Measurements from ENCODE around the gene TRIM4. TPM values are rescaled to one million over a fixed set of nuclear protein-coding genes. Genes with fewer than 3 reads are reported as not detected.

The TRIM4 gene
- total RNA-seq, 4 donors from 2014 or later: 53.8 to 68.1 (median 58.1) TPM

DNA sequence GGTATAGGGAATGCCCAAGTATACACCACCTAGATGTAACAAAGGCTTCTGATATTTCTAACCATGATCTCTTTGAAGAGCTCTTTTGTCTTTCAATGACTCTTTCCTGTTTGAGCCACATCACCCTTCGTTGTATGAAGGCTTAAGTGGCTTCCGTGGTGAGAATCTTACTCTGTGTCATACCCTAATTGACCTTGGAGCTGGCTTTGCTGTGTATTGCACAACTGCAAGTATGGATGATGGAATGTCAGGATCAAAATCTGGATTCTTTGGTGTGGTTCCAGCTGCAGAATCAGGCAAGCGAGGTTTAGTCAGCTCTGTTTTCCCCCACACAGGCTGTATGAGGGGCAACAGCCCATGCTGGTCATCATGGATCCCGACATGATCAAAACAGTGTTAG is 75.5 kb downstream of the TRIM4 start:
- no peak for DNase-seq (ENCODE audit: low spot score in 2 of 2)
- WGBS, 2 donors: 47 to 53% methylated on average over 4 of the region's 4 CpGs
- peaks cover 0 to 4% (median 0%) of the 10 kb centered on the region in 4 donors for H3K4me1 ChIP-seq

DNA sequence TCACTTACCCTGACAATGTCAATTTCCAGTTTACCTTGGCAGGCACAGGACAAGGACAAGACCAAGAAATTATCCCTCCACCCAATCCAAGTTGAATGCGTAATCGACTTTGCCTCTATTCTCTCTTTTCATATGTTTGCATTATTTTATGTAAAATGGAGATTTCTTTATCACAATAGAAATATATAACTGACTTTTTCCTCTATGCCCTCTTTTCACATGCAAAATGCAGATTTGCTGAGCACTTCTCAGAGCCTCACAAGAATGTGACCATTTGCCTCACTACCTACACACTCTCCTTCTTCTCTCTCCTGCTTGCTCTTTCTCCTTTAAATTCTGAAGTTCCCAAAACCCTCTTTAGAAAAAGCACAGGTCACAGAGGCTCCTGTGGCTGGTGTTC is 76.4 kb downstream of the TRIM4 start:
- WGBS, 2 donors: 89 to 94% methylated on average over 2 of the region's 2 CpGs
- DNase-seq (ENCODE audit: low spot score in 2 of 2): no peak
- no peak overlapping the region for H3K27ac ChIP-seq
- H3K4me3 ChIP-seq: no peak overlapping the region
- TF ChIP-seq POLR2A (IDR thresholded peaks at IDR 0.05) (no peak), EP300 (IDR thresholded peaks at IDR 0.05) (no peak)
- TF ChIP-seq, protein P1, sequence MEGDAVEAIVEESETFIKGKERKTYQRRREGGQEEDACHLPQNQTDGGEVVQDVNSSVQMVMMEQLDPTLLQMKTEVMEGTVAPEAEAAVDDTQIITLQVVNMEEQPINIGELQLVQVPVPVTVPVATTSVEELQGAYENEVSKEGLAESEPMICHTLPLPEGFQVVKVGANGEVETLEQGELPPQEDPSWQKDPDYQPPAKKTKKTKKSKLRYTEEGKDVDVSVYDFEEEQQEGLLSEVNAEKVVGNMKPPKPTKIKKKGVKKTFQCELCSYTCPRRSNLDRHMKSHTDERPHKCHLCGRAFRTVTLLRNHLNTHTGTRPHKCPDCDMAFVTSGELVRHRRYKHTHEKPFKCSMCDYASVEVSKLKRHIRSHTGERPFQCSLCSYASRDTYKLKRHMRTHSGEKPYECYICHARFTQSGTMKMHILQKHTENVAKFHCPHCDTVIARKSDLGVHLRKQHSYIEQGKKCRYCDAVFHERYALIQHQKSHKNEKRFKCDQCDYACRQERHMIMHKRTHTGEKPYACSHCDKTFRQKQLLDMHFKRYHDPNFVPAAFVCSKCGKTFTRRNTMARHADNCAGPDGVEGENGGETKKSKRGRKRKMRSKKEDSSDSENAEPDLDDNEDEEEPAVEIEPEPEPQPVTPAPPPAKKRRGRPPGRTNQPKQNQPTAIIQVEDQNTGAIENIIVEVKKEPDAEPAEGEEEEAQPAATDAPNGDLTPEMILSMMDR (IDR thresholded peaks at IDR 0.05): no peak
- no peaks in the 10 kb centered on the region for H3K27me3 ChIP-seq
- no peaks in the 10 kb centered on the region for H3K9me3 ChIP-seq
- H3K4me1 ChIP-seq: peaks cover 0 to 9% (median 0%) of the 10 kb centered on the region in 4 donors
- H3K36me3 ChIP-seq: no peaks in the 10 kb centered on the region

More for the DNA sequence above, 75.5 kb downstream of the TRIM4 start:
- TF ChIP-seq, protein P1 (IDR thresholded peaks at IDR 0.05): no peak
- TF ChIP-seq POLR2A (IDR thresholded peaks at IDR 0.05) (no peak), EP300 (IDR thresholded peaks at IDR 0.05) (no peak)
- no peaks in the 10 kb centered on the region for H3K9me3 ChIP-seq
- H3K27ac ChIP-seq: no peak overlapping the region
- no peaks in the 10 kb centered on the region for H3K27me3 ChIP-seq
- no peak overlapping the region for H3K4me3 ChIP-seq
- H3K36me3 ChIP-seq: no peaks in the 10 kb centered on the region

Small RNAs within 50 kb of the gene (small RNA-seq; reads per million reads assigned to genes)
- gene AC011904.1 (not detected), gene CYP3A52P (not detected), gene RF00019 (not detected), gene RF00561 (not detected)

Other genes starting within 250 kb of the TRIM4 start
- 10 to 100 TPM in 2 of 4 donors, 1 to 10 TPM in 2; 2.4 to 42.9 (median 10.7) TPM for gene CYP3A5, start 239.5 kb downstream of the TRIM4 start, total RNA-seq
- under 1 TPM in 1 of 4 donors, not detected in 3; 0.22 TPM for gene CYP3A7, start 184.3 kb downstream of the TRIM4 start, total RNA-seq
- gene CYP3A4, start 135.3 kb downstream of the TRIM4 start, total RNA-seq: 1 to 10 TPM in 1 of 4 donors, under 1 TPM in 1, not detected in 2; 0.22 to 1.5 TPM
- gene CYP3A43, start 91.5 kb downstream of the TRIM4 start, total RNA-seq: not detected
- 1 to 10 TPM in 1 of 4 donors, not detected in 3; 2.0 TPM for gene OR2AE1, start 42.5 kb downstream of the TRIM4 start, total RNA-seq
- gene GJC3, start 10.1 kb upstream of the TRIM4 start, total RNA-seq: 10 to 100 TPM in 1 of 4 donors, 1 to 10 TPM in 3; 3.3 to 11.7 (median 8.9) TPM
- 100 to 1,000 TPM in 2 of 4 donors, 10 to 100 TPM in 2; 68.7 to 182 (median 111) TPM for gene AZGP1, start 56.5 kb upstream of the TRIM4 start, total RNA-seq
- gene ZKSCAN1, start 96.1 kb upstream of the TRIM4 start, total RNA-seq: 10 to 100 TPM; 32.4 to 37.5 (median 35.4) TPM
- gene ZSCAN21, start 130.2 kb upstream of the TRIM4 start, total RNA-seq: 10 to 100 TPM; 12.9 to 18.0 (median 16.5) TPM
- gene ZNF3, start 162.2 kb upstream of the TRIM4 start, total RNA-seq: 10 to 100 TPM; 24.0 to 37.5 (median 26.9) TPM
- gene COPS6, start 169.4 kb upstream of the TRIM4 start, total RNA-seq: 10 to 100 TPM; 43.7 to 56.4 (median 50.6) TPM
- gene MCM7, start 181.9 kb upstream of the TRIM4 start, total RNA-seq: 10 to 100 TPM; 28.9 to 41.0 (median 35.8) TPM
- gene AP4M1, start 182.1 kb upstream of the TRIM4 start, total RNA-seq: 10 to 100 TPM; 23.0 to 34.1 (median 25.9) TPM
- gene TAF6, start 199.8 kb upstream of the TRIM4 start, total RNA-seq: 10 to 100 TPM; 46.1 to 56.9 (median 54.2) TPM
- 10 to 100 TPM in 3 of 4 donors, 1 to 10 TPM in 1; 7.5 to 15.9 (median 11.5) TPM for gene CNPY4, start 200.1 kb upstream of the TRIM4 start, total RNA-seq
- 1 to 10 TPM; 3.9 to 9.2 (median 6.9) TPM for gene MBLAC1, start 207.4 kb upstream of the TRIM4 start, total RNA-seq
- 100 to 1,000 TPM; 226 to 312 (median 252) TPM for gene LAMTOR4, start 229.4 kb upstream of the TRIM4 start, total RNA-seq
- gene TRAPPC14, start 239.2 kb upstream of the TRIM4 start, total RNA-seq: 10 to 100 TPM in 3 of 4 donors, 1 to 10 TPM in 1; 6.9 to 36.9 (median 12.7) TPM
- 1 to 10 TPM; 2.7 to 8.3 (median 3.8) TPM for gene GAL3ST4, start 249.1 kb upstream of the TRIM4 start, total RNA-seq